HG02885 (cell line): ENCODE results near the gene RNF130.
"Not testable (repeated sequence)": the region's sequence is repeated elsewhere in the genome, so short reads cannot be mapped to it uniquely, and the experiment has no call there.

Source experiments
- ATAC-seq: cut with Tn5 transposase; IDR thresholded peaks from one replicate; pipeline ENCODE4 v1.9.1; 2021; ENCODE audit warnings: mild to moderate bottlenecking; ENCODE audit not compliant: unreplicated experiment, poor library complexity

The RNF130 gene

DNA sequence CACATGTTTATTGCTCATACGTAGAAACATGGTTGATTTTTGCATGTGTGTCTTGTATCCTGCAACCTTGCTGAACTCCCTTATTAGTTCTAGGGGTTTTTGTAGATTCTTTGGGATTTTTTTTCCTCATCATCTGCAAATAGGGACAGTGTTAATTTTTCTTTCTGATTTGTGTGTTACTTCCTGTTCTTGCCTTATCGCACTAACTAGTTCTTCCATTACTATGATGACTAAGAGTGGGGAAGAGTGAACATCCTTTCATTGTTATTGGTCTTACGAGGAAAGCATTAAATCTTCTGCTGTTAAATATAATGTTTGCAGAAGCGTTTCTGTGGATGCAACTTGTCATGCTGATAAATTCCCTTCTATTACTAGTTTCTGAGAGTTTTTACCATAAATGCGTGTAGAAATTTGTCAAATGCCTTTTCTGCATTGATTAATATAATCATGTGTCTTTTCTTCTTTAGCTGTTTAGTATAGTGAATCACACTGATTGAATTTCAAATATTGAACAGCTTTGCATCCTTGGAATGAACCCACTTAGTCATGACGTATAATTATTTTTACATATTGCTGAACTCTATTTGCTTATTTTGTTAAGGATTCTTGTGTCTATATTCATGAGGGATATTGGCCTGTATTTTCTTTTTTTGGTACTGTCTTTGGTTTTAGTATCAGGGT is 32.1 kb upstream of the RNF130 start:
- ATAC-seq, result no peak

DNA sequence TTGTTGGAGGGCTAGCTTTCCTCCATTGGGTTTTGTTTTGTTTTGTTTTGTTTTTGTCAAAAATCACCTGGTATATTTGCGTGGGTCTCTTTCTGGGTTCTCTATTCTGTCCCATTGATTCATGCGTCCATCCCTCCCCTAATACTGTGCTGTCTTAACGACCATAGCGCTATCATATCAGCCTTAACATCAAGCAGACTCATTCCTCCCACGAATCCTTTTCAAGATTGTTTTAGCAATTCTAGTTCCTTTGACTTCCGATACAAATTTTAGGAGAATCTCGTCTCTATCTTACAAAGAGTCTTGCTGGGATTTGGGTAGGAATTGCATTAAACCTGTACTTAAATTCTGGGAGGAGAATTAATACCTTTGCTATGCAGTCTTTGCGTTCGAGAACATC is 31.1 kb upstream of the RNF130 start:
- no peak for ATAC-seq

DNA sequence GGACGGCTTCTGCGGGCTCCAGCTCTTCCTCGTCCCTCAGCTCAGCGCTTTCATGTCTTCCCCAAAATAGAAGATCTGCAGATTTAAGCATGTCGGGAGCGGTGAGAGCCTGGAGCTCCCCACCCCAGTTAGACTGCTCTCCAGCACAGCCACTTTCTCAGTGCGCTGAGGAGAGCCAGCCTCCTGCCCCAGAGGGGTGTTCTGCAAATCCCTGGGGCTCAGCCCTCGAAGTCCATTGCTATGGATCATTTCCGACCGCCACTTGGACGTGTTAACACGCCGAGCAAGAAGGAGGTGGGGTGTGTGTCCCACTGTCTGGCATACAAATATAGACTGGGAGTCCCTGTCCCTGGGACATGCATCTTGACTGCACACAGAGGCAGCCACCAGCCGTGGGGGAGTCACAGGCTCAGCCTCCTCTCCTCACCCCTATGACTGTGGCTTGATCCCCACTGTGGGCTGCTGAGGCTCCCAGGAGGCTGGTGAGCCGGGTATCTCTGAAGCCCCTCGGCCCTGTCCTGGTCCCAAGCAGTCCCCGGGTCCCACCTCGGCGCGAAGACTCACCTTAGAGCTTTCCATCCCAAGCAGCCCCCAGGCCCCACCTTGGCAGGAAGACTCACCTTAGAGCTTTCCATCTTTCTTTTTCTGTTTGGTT is 30.0 kb upstream of the RNF130 start:
- no peak for ATAC-seq

DNA sequence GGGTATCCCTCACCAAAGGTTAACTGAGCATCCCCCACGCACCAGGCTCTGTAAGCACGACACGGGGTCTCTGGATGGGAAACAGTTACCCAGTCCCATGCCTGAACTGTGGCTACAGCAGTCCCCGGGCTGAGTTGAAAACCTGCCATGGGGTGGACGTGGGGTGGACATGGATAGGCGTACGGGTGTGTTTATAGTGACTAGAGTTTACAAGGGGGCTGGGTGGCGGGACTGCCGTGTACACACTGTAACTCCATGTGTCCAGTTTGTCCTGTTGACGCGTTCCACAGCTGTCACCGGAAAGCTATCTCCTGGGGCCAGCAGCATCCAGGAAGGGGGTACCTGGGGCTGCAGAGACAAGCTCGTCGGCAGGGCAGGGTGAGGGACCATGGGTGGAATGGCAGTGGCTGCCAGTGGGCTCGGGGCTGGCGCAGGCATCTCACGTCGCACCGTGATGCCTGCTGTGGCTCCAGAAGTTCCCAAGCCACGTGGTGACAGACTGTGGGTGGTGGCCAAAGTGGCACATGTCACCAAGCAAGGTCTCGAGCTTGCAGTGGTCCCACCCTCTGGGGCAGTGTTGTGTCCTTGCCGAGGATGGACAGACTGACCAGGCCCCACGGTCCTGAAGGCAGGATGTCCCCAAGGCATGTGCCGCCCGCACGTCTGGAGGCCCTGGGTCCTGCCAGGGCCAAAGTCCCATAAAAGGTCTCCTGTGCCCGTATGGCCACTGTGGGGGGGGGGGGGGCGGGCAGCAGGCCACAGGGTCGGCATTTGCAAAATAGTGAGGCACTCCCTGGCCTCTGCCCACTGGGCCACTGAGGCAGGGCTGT is 29.3 kb upstream of the RNF130 start:
- no peak for ATAC-seq

GRCh38 chr5:180099733-180100611 is 28.4 kb upstream of the RNF130 start:
- no peak for ATAC-seq

DNA sequence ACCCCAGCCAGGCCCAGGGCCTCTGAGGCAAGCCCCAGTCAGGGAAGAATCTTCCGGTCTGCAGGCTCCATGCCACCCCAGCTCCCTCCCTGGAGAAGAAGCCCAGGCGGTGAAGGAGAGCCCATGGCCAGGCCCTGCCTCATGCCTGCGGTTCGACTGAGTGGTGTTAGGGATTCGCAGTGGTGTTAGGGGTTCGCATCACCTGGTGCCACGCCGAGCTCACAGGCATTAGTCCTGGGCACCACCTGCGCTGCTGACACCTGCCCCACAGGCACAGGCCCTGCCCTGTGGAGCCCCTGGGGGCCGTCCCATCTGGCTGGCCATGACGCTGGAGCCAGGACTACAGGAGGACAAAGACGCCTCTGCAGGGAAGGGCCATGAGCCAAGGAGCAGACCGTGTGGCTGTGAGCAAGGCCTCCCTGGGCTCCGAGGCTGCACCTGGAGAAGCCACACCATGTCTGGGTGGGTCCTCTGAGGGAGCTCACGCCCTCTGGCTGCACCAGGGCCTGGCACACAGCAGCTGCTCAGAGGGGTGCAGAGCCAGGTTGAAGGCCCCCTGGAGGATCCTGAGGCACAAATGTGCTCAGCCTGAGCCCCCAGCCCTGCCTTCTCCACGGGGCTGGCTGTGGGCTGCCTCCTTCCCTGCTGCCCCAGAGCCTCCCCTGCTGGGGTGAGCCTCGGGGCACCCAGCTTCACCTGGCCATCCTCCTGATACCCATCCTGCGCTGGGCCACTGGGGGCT is 27.6 kb upstream of the RNF130 start:
- no peak for ATAC-seq

DNA sequence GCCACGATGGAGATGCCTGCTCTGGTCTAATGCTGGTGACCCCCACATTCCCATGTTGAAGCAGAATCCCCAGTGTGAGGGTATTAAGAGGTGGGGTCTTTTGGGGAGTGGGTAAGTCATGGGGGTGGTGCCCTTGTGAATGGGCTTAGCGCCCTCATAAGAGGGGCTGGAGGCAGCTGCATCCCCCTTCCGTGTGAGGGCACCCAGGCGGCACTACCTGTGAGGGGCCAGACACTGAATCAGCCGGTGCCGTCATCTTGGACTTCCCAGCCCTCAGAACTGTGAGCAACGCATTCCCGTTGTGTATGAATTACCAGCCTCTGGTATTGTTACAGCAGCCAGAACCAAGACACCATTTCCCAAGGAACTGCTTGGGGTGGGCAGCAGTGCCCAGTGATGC is 27.0 kb upstream of the RNF130 start:
- ATAC-seq, result no peak

DNA sequence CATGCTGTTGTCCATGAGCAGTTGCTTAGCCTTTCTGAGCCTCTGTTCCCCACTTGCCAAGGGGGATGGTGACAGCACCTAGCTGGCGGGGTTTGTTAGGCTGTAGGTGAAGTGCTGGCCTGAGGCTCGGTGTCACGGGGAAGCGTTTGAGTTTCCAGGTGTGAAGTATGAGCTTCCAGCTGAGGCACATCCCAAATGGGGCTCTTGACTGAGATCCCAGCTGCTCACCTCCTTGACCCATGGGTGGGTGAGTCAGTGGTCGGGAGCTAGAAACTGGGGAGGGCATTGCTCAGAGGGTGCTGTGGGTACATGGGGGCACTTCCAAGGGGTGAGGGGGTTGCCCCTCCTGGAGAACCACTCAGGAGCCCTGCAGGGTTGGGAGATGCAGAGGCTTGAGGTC is 26.4 kb upstream of the RNF130 start:
- ATAC-seq, result no peak

DNA sequence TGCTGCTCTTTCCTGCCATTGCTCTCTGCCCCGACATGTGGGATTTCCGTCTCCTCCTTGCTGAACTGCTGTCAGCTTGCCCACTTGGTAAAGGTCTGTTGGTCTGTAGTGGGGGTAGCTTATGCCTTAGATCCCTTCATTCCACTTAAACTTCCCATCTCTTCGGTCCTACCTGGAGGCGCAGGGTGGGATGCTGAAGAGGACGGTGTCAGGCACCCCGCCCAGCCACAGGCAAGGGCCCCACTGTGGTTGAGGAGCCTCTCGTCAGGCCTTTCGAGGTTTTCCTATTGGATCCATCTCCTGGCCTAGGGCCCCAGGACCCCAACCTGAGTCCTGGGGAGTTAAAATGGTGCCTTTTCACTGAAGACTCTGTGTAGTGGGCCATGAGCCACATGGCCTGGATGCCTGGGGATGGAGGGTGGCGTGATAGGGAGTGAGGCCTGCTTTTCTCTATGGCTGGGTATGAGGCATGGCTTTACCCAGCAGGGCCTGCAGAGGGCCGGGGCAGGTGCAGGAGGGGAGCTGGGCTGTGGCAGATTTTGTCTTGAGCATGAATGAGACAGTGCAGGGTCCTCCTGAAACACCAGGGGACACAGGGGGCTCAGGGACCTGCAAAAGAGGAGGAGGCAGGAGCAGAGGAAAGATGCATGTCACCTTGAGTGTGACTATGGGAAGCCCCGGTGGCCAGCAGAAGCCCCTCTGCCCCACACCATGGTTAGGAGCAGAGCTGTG is 25.8 kb upstream of the RNF130 start:
- ATAC-seq, result no peak

DNA sequence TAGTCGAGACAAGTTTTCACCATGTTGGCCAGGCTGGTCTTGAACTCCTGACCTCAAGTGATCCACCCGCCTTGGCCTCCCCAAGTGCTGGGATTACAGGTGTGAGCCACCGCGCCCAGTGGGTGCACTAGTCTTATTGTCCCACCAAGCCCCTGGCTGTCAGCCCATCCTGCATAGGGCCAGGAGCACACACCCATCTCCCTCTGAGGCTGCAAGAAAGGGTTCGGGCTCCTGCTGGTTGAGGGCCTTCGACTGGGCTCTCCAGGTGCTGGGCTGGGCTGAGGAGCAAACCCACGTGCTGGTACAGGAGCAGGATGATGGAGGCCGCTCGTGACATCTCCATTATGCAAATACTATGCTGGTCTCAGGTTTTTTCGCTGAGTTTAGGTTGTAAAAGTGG is 25.1 kb upstream of the RNF130 start:
- no peak for ATAC-seq

DNA sequence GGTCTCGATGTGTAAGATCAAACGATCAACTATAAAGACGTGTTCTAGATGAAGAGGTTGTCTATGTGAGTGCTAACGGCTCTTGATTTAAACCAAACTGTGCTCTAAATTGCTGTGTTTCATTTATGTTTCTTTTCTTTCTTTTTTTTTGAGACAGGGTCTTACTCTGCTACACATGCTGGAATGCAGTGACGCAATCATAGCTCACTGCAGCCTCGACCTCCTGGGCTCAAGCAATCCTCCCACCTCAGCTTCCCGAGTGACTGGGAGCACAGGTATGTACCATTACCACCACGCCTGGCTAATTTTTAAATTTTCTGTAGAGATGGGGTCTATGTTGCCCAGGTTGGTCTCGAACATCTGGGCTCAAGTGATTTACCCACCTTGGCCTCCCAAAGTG is 24.0 kb upstream of the RNF130 start:
- no peak for ATAC-seq

DNA sequence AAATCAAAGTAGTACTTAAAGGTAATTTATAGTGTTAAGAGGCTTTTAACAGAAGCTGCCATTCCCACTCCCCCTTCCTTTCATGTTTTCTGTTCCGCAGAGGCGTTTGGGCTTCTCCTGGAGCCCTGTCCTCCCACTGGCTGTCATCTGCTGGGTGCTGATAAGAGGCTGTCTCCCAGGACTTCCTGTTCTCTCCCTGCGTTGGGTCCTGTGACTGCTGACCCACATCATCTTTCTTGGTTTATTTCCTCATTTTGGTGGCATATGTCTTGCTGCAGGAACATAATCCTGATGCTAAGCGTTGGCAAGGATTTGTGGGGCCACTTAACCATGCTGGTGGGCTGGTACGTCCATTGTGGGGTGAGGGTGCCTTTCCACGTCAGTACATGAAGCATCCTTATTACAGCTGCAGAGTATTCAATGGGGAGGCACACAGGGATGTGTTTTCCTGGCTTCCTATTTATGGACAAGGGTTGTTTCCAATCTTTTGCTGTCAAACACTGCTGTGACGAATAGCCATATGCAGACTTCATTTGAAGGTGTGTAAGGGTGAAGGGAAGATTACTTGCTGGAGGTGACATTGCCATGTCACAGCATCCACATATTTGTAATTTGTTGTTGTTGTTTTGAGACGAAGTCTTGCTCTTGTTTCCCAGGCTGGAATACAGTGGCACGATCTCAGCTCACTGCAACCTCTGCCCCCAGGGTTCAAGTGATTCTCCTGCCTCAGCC is 22.3 kb upstream of the RNF130 start:
- ATAC-seq, result no peak

GRCh38 chr5:180093241-180093640 is 21.7 kb upstream of the RNF130 start:
- no peak for ATAC-seq

DNA sequence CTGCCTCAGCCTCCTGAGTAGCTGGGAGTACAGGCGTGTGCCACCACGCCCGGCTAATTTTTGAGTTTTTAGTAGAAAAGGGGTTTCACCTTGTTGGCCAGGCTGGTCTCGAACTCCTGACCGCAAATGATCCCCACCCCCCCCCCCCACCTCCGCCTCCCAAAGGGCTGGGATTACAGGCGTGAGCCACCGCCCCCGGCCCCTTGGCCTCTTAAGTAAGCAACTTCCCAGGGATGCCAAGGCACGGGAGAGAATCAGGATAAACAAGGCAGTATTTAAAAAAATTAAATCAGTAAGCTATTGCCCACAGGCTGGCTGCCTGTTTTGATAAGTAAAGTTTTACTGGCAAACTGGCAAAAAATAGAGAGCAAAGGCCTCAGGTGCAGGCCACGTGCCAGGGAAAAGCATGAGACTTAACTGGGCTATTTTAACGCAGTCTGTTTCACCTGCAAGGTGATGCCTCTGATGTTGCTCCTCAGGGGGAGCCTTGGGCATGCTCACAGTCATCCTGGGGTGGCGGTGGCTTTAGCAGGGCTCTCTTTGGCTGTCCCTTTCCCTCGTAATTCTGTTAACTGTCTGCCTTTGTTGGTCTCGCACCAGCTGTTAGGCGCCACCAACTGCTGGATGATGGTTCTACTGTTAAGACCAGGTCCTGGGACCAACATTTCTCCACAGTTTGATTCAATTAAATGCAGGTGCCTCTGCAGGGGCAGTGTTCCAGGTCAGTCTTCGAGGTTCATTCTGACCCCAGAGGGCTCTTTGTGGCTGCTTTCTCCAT is 19.4 kb upstream of the RNF130 start:
- ATAC-seq, result no peak

DNA sequence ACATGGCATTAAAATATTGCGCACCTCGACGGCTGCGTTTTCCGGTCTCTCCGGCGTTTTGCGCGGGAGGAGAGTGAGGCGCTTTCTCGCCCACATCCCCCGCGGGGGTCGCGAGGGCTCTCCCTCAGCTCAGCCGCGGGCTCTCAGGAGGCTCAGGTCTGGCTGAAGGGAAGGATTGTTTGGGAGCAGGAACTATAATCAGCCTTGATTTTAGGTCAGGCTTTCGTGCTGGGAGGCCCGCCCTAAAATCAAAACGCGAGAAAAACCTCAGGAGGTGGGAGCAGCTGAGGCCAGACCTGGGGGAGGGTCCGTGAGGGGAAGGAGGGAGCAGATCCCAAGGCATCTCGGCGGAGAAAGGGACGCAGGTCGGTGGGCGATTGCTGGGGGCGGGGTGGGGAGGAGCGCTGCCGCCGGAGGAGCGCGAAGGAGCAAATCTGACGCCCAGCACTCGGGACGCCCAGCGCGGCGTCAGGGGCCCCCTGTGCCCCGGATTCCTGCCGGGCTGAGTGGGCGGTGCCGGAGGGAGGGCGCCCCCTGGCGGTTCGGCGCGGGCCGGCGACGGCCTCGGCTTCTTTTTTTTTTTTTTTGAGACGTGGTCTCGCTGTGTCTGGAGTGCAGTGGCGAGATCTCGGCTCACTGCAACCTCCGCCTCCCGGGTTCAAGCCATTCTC is 18.7 kb upstream of the RNF130 start:
- peak; percentile 50 for ATAC-seq

GRCh38 chr5:180089628-180090027 is 18.1 kb upstream of the RNF130 start:
- ATAC-seq, result not testable (repeated sequence)

DNA sequence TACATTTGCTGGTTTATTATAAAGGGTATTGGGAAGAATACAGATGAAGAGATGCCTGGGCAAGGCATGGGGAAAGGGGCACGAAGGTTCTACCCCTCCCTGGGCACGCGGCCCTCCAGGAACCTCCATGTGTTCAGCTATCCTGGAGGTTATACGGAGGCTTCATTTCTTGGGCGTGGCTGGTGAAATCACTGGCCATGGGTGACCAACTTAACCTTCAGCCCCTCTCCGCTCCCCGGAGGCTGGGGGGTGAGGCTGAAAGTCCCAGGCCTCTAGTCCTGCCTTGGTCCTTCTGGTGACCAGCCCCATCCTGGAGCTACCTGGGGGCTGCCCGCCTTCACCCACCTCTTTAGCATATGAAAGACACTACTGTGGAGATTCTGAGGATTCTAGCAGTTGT is 17.0 kb upstream of the RNF130 start:
- ATAC-seq, result no peak
